HL-60 (cell line): ENCODE data around the gene AS3MT.

Experiments
- DNase-seq, 2 experiments: peaks; one replicate each; pipeline ENCODE4 v3.0.0-alpha.2; 2010 to 2020; ENCODE audit warnings: low read depth in 1 of 2, low spot score in 1 of 2
- H3K27ac ChIP-seq: fragments of 250-450 bp; sonication (Bioruptor Pico); replicated peaks from 2 replicates; pipeline ENCODE4 v1.5.1; 2020; ENCODE audit warnings: mild to moderate bottlenecking, moderate library complexity
- H3K27me3 ChIP-seq: fragments of 250-450 bp; sonication (Bioruptor Pico); 2 replicates; pipeline ENCODE4 v1.5.1; 2021; ENCODE audit warnings: mild to moderate bottlenecking, moderate library complexity; ENCODE audit not compliant: insufficient read depth, poor library complexity, severe bottlenecking
- H3K4me3 ChIP-seq: replicated peaks from 2 replicates; pipeline ENCODE4 v1.5.1; 2011; ENCODE audit warnings: mild to moderate bottlenecking, control low read depth, low read length; ENCODE audit not compliant: insufficient read depth
- GABPA ChIP-seq: IDR thresholded peaks from 2 replicates; pipeline ENCODE4 v1.6.1; 2012; ENCODE audit warnings: low read depth
- POLR2AphosphoS5 ChIP-seq: IDR thresholded peaks from 2 replicates; pipeline ENCODE4 v1.6.1; 2012; ENCODE audit warnings: low read depth
- REST ChIP-seq: IDR thresholded peaks from 2 replicates; pipeline ENCODE4 v1.6.1; 2012; ENCODE audit warnings: low read depth; ENCODE audit not compliant: insufficient replicate concordance
- SPI1 ChIP-seq: IDR thresholded peaks from 2 replicates; pipeline ENCODE4 v1.6.1; 2012; ENCODE audit warnings: low read depth, mild to moderate bottlenecking, borderline replicate concordance
- TF ChIP-seq, protein P1 (sequence below): IDR thresholded peaks from one replicate; pipeline ENCODE4 v1.5.1; 2011; ENCODE audit warnings: low read length, control low read depth, inconsistent platforms; ENCODE audit not compliant: insufficient read depth

AS3MT gene

GRCh38 chr10:102935505-102935904 is 66.2 kb downstream of the AS3MT start:
- DNase-seq, result no peak
- H3K27me3 ChIP-seq, result no peaks in the 10 kb centered on the region

GRCh38 chr10:102935939-102936605 is 66.8 kb downstream of the AS3MT start:
- DNase-seq, result no peak

More at GRCh38 chr10:102935505-102935904, 66.2 kb downstream of the AS3MT start:
- TF ChIP-seq, protein P1, sequence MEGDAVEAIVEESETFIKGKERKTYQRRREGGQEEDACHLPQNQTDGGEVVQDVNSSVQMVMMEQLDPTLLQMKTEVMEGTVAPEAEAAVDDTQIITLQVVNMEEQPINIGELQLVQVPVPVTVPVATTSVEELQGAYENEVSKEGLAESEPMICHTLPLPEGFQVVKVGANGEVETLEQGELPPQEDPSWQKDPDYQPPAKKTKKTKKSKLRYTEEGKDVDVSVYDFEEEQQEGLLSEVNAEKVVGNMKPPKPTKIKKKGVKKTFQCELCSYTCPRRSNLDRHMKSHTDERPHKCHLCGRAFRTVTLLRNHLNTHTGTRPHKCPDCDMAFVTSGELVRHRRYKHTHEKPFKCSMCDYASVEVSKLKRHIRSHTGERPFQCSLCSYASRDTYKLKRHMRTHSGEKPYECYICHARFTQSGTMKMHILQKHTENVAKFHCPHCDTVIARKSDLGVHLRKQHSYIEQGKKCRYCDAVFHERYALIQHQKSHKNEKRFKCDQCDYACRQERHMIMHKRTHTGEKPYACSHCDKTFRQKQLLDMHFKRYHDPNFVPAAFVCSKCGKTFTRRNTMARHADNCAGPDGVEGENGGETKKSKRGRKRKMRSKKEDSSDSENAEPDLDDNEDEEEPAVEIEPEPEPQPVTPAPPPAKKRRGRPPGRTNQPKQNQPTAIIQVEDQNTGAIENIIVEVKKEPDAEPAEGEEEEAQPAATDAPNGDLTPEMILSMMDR, result no peak
- TF ChIP-seq POLR2AphosphoS5 (no peak), SPI1 (no peak), REST (no peak), GABPA (no peak)
- Histone ChIP-seq H3K4me3 (no peak overlapping the region), H3K27ac (no peak overlapping the region)

GRCh38 chr10:102941401-102941800 is 72.1 kb downstream of the AS3MT start:
- no peak for TF ChIP-seq GABPA
- TF ChIP-seq, protein P1, result no peak
- TF ChIP-seq REST, result no peak
- Histone ChIP-seq H3K27ac (no peak overlapping the region), H3K27me3 (no peaks in the 10 kb centered on the region), H3K4me3 (no peak overlapping the region)
- DNase-seq, result no peak

More at GRCh38 chr10:102935939-102936605, 66.8 kb downstream of the AS3MT start:
- H3K27me3 ChIP-seq, result no peaks in the 10 kb centered on the region
- H3K27ac ChIP-seq, result no peak overlapping the region
- no peak overlapping the region for H3K4me3 ChIP-seq
- TF ChIP-seq REST, result no peak
- TF ChIP-seq SPI1, result no peak
- TF ChIP-seq POLR2AphosphoS5, result no peak
- TF ChIP-seq, protein P1, result no peak
- no peak for TF ChIP-seq GABPA
